Inflammatory macrophage treated with lipopolysaccharide for 1 hour (primary cell): Measurements from ENCODE around the gene APCDD1L.

Experiments
- DNase-seq, 2 donors: peaks; one replicate each; pipeline ENCODE4 v3.0.0-alpha.2; 2020 to 2022

The APCDD1L gene

GRCh38 chr20:58483470-58483869, 31.7 kb downstream of the APCDD1L start:
- no peak for DNase-seq

- no peak for DNase-seq
These were observed 32.1 kb downstream of the APCDD1L start for GRCh38 chr20:58483051-58483450.

GRCh38 chr20:58482416-58482815, 32.8 kb downstream of the APCDD1L start:
- no peak for DNase-seq

GRCh38 chr20:58481481-58482021, 33.6 kb downstream of the APCDD1L start:
- peak in 1 of 2 donors; percentile 35 for DNase-seq

GRCh38 chr20:58480551-58481336, 34.5 kb downstream of the APCDD1L start:
- DNase-seq: no peak

- DNase-seq: no peak
These were observed 35.3 kb downstream of the APCDD1L start for GRCh38 chr20:58479726-58480440.

GRCh38 chr20:58478141-58478805, 36.9 kb downstream of the APCDD1L start:
- no peak for DNase-seq

GRCh38 chr20:58475466-58475865, 39.7 kb downstream of the APCDD1L start:
- DNase-seq: no peak

- no peak for DNase-seq
These were observed 41.5 kb downstream of the APCDD1L start for GRCh38 chr20:58473453-58474425.

- DNase-seq: no peak
These were observed 42.8 kb downstream of the APCDD1L start for GRCh38 chr20:58472273-58473018.

- no peak for DNase-seq
These were observed 43.7 kb downstream of the APCDD1L start for GRCh38 chr20:58471193-58472164.

- DNase-seq: no peak
These were observed 44.6 kb downstream of the APCDD1L start for GRCh38 chr20:58470336-58471192.

- DNase-seq: no peak
These were observed 45.6 kb downstream of the APCDD1L start for GRCh38 chr20:58469616-58470015.

GRCh38 chr20:58467572-58468527, 47.3 kb downstream of the APCDD1L start:
- DNase-seq: no peak

GRCh38 chr20:58466729-58467571, 48.2 kb downstream of the APCDD1L start:
- DNase-seq: no peak

- no peak for DNase-seq
These were observed 49.0 kb downstream of the APCDD1L start for GRCh38 chr20:58466095-58466708.

- no peak for DNase-seq
These were observed 50.4 kb downstream of the APCDD1L start for GRCh38 chr20:58464838-58465237.
